HCT116 (cell line): ENCODE results near the gene RTN4RL1. TPM values are rescaled to one million over a fixed set of nuclear protein-coding genes. Genes with fewer than 3 reads are reported as not detected.

Source experiments
- ATAC-seq: fragments of 200-7000 bp; cut with Tn5 transposase; 2 replicates; pipeline ENCODE4 v1.9.1; 2020; ENCODE audit warnings: mild to moderate bottlenecking, moderate library complexity
- BruUV-seq: library from RNA; stranded (reverse); fragments of 400-500 nt; replicated peaks from 2 replicates; lab custom pipeline; 2021; lab: Mats Ljungman, UMichigan
- CTCF ChIA-PET: fragments of 300-600 bp; sonication (Branson Sonifier 250); formaldehyde crosslinking; loops from one replicate; lab custom pipeline; 2021; ENCODE audit warnings: antibody characterized with exemption; lab: Charles Lee
- POLR2A ChIA-PET: fragments of 300-600, 350-600 bp; sonication (Branson Sonifier 250); formaldehyde crosslinking; loops from one replicate; lab custom pipeline; 2021; ENCODE audit warnings: antibody characterized with exemption; lab: Charles Lee
- RAD21 ChIA-PET, 2 experiments: fragments of 300-600 bp; sonication (Branson Sonifier 250); formaldehyde crosslinking; loops; one replicate each; lab custom pipeline; 2023; ENCODE audit warnings: low total read pairs in 2 of 2; ENCODE audit not compliant: uncharacterized antibody in 2 of 2, unreplicated experiment in 2 of 2, low non-redundant PET in 1 of 2; lab: Charles Lee
- DNase-seq: peaks from one replicate; pipeline ENCODE4 v3.0.0-alpha.2; 2010; ENCODE audit warnings: low read depth, low spot score
- H2AFZ ChIP-seq: fragments of 200-600 bp; shearing (Covaris generic), sonication (generic); 2 replicates; pipeline ENCODE4 v1.6.1; 2017; ENCODE audit warnings: low read depth, mixed run types, mixed read lengths, antibody characterized with exemption, low read length; ENCODE audit not compliant: poor library complexity, severe bottlenecking
- H3K27ac ChIP-seq: 2 replicates; pipeline ENCODE4 v1.5.1; 2012; ENCODE audit warnings: low read depth, low read length
- H3K27me3 ChIP-seq: fragments of 200-600 bp; sonication (generic); 2 replicates; pipeline ENCODE4 v1.6.1; 2016; ENCODE audit warnings: mixed run types, low read length, mixed read lengths; ENCODE audit not compliant: insufficient read depth
- H3K36me3 ChIP-seq, 2 experiments: fragments of 200-500 bp in 1 of 2; fragments of 200-600 bp in 1 of 2; sonication (Bioruptor generic) in 1 of 2; sonication (generic) in 1 of 2; 2 replicates each; pipeline versions ENCODE4 v1.5.1 to v1.6.1; 2014 to 2016; ENCODE audit warnings: low read length in 2 of 2, inconsistent platforms in 1 of 2, mixed read lengths in 1 of 2, mixed run types in 1 of 2; ENCODE audit not compliant: insufficient read depth in 2 of 2, control insufficient read depth in 1 of 2
- H3K4me1 ChIP-seq, 2 experiments: fragments of 200-600 bp in 1 of 2; sonication (generic) in 1 of 2; 2 replicates each; pipeline versions ENCODE4 v1.5.1 to v1.6.1; 2012 to 2017; ENCODE audit warnings: low read length in 2 of 2, inconsistent platforms in 1 of 2, mild to moderate bottlenecking in 1 of 2, mixed read lengths in 1 of 2, mixed run types in 1 of 2, moderate library complexity in 1 of 2; ENCODE audit not compliant: insufficient read depth in 2 of 2, control insufficient read depth in 1 of 2
- H3K4me2 ChIP-seq: fragments of 200-600 bp; sonication (generic); 2 replicates; pipeline ENCODE4 v1.6.1; 2017; ENCODE audit warnings: mixed run types, low read length, mixed read lengths
- H3K4me3 ChIP-seq, 2 experiments: fragments of 200-600 bp in 1 of 2; sonication (generic) in 1 of 2; replicated peaks in 1 of 2; 2 replicates each; pipeline ENCODE4 v1.5.1; 2011 to 2016; ENCODE audit warnings: low read length in 2 of 2, control low read depth in 1 of 2, low read depth in 1 of 2, mild to moderate bottlenecking in 1 of 2, mixed read lengths in 1 of 2, mixed run types in 1 of 2
- H3K79me2 ChIP-seq: fragments of 200-600 bp; sonication (generic); 2 replicates; pipeline ENCODE4 v1.6.1; 2017; ENCODE audit warnings: mild to moderate bottlenecking, mixed run types, low read length, moderate library complexity, mixed read lengths; ENCODE audit not compliant: insufficient read depth
- H3K9ac ChIP-seq: fragments of 200-600 bp; sonication (generic); 2 replicates; pipeline ENCODE4 v1.6.1; 2016; ENCODE audit warnings: low read length, mixed read lengths
- H3K9me2 ChIP-seq: fragments of 200-600 bp; sonication (generic), shearing (Covaris generic); 2 replicates; pipeline ENCODE4 v1.6.1; 2017; ENCODE audit warnings: mixed run types, mild to moderate bottlenecking, moderate library complexity; ENCODE audit not compliant: insufficient read depth
- H3K9me3 ChIP-seq, 2 experiments: fragments of 200-500 bp in 1 of 2; fragments of 200-600 bp in 1 of 2; sonication (Bioruptor generic) in 1 of 2; sonication (generic) in 1 of 2; 2 replicates each; pipeline ENCODE4 v1.6.1; 2014 to 2017; ENCODE audit warnings: low read length in 2 of 2, mixed read lengths in 2 of 2, inconsistent platforms in 1 of 2, low read depth in 1 of 2, mild to moderate bottlenecking in 1 of 2, mixed run types in 1 of 2, moderate library complexity in 1 of 2; ENCODE audit not compliant: control insufficient read depth in 1 of 2, insufficient read depth in 1 of 2
- H4K20me1 ChIP-seq: fragments of 200-600 bp; sonication (generic), shearing (Covaris generic); 2 replicates; pipeline ENCODE4 v1.6.1; 2017; ENCODE audit warnings: mixed run types, mild to moderate bottlenecking, moderate library complexity; ENCODE audit not compliant: insufficient read depth
- CTCF ChIP-seq, 3 experiments: fragments of 200-600 bp in 1 of 3; sonication (generic) in 1 of 3; IDR thresholded peaks in 2 of 3; conservative IDR thresholded peaks in 1 of 3; 2 replicates each; pipeline ENCODE4 v1.5.1; 2012 to 2017; ENCODE audit warnings: low read depth in 2 of 3, low read length in 2 of 3, antibody characterized with exemption in 1 of 3, borderline replicate concordance in 1 of 3, control low read depth in 1 of 3, mild to moderate bottlenecking in 1 of 3, mixed read lengths in 1 of 3, mixed run types in 1 of 3, moderate library complexity in 1 of 3; ENCODE audit not compliant: insufficient read depth in 1 of 3
- ELF1 ChIP-seq: IDR thresholded peaks from 2 replicates; pipeline ENCODE4 v1.6.1; 2012; ENCODE audit warnings: low read depth, borderline replicate concordance
- EZH2phosphoT487 ChIP-seq: fragments of 200-600 bp; IDR thresholded peaks from 2 replicates; pipeline ENCODE4 v1.6.1; 2018; ENCODE audit warnings: antibody characterized with exemption, borderline replicate concordance
- FOSL1 ChIP-seq: IDR thresholded peaks from 2 replicates; pipeline ENCODE4 v1.6.1; 2012; ENCODE audit warnings: low read depth
- JUND ChIP-seq: IDR thresholded peaks from 2 replicates; pipeline ENCODE4 v1.6.1; 2012
- REST ChIP-seq: IDR thresholded peaks from 2 replicates; pipeline ENCODE4 v1.6.1; 2012; ENCODE audit warnings: low read depth
- SIN3A ChIP-seq: IDR thresholded peaks from 2 replicates; pipeline ENCODE4 v1.6.1; 2012; ENCODE audit warnings: low read depth
- TCF7L2 ChIP-seq: IDR thresholded peaks from 2 replicates; pipeline ENCODE4 v1.7.0; 2011; ENCODE audit warnings: borderline replicate concordance, inconsistent platforms; ENCODE audit not compliant: insufficient read depth, insufficient read length; ENCODE audit errors: extremely low read depth
- intact Hi-C: fragments of 100-400 bp; cut with micrococcal nuclease; formaldehyde crosslinking; loops from 2 replicates; pipeline ENCODE4 v1.10.0; 2022
- total RNA-seq: library from RNA; stranded (reverse); gene quantifications from one replicate; pipeline ENCODE4 v1.2.1, GENCODE V29; 2021; ENCODE audit not compliant: unreplicated experiment
- TF ChIP-seq, protein P1 (sequence below): IDR thresholded peaks from 2 replicates; pipeline ENCODE4 v1.6.1; 2012

RTN4RL1 gene
- total RNA-seq, 1 experiment from 2014 or later = 3.7 TPM

DNA sequence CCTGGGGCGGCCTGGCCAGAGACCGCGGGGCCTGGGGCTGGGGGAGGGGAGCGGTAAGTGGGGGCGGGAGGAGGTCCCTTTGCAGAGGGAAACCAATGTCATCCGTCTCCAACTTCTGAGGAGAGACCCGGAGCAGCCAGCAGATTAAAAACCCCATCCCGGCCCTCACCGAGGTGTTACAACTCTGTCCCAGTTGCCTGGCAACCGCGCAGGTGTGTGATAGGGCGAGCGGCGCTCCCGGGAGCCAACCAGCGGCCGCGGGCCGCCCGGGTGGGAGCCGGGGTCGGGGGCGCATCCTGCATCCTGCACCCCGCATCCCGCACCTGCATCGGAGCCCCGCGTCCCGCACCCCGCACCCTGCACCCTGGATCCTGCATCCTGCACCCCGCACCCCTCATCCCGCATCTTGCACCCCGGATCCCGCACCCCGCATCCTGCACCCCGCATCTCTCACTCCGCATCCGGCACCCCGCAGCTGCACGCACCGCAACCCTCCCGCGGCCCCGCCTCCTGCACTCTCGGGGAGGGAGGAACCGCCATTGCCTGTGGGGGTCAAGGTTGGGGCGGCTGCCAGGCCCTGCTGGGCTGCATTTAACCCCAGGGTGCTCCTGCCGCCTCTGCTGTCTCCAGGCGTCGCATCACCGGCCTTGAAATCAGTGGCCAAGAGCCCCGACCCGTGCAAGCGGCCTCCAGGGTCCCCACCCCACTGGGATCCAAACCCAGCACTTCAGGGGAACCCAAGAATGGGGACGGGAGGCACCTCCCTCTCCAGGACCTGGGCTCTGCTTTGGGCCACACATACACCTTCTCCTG is 47.3 kb downstream of the RTN4RL1 start (continued):
- TF ChIP-seq REST = no peak
- TF ChIP-seq, protein P1, sequence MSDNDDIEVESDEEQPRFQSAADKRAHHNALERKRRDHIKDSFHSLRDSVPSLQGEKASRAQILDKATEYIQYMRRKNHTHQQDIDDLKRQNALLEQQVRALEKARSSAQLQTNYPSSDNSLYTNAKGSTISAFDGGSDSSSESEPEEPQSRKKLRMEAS = no peak
- TF ChIP-seq SIN3A = no peak

DNA sequence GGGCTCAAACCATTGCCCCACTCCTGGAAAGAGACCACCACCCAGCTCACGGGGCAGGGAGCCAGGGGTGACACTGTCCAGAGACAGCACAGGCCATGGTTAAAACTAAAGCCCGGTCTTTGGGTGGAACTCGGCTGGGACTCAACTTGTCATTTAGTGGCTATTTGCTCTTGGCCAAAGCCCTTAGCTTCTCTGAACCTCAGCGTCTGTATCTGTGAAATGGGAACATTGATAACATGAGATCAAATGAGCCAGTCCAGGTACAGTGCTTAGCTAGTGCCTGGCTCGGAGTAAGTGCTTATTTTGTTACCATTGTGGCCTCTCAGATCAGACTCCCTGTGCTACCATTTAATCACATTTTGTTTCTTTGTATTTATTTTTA is 48.5 kb downstream of the RTN4RL1 start:
- Histone ChIP-seq H3K27me3 (no peaks in the 10 kb centered on the region), H3K4me2 (no peak overlapping the region), H3K9me2 (no peaks in the 10 kb centered on the region), H2AFZ (no peak overlapping the region), H3K9ac (no peak overlapping the region), H3K36me3 (no peaks in the 10 kb centered on the region), H3K9me3 (no peaks in the 10 kb centered on the region)
- ATAC-seq = no peak
- POLR2A ChIA-PET = no interaction called here
- TF ChIP-seq ELF1 (no peak), REST (no peak), TCF7L2 (no peak), CTCF (IDR thresholded peaks at IDR 0.05 in 2 of 3, conservative IDR thresholded peaks at IDR 0.05 in 1 of 3; ENCODE audit: borderline replicate concordance in 1 of 3, insufficient read depth in 1 of 3, low read depth in 2 of 3, low read length in 2 of 3) (no peak), JUND (no peak), FOSL1 (no peak), EZH2phosphoT487 (no peak)
- TF ChIP-seq, protein P1 = no peak
- TF ChIP-seq, all 23 proteins: peak for 0
- peaks cover 0 to 3% of the 10 kb centered on the region in 2 experiments; a peak in 1 of 4 replicates for H3K4me1 ChIP-seq
- RAD21 ChIA-PET = no interaction called here
- CTCF ChIA-PET = no interaction called here
- H4K20me1 ChIP-seq = no peaks in the 10 kb centered on the region
- no TSS peak for BruUV-seq
- no peak overlapping the region for H3K27ac ChIP-seq
- no peaks in the 10 kb centered on the region for H3K79me2 ChIP-seq
- H3K4me3 ChIP-seq = no peak overlapping the region
- no peak for DNase-seq
- intact Hi-C loops = no loop called here
